HG02970 (cell line): ENCODE measurements around the gene TTC7B.

Experiments used
- ATAC-seq: cut with Tn5 transposase; IDR thresholded peaks from one replicate; pipeline ENCODE4 v1.9.1; 2021; ENCODE audit warnings: mild to moderate bottlenecking, moderate library complexity, moderate number of reproducible peaks; ENCODE audit not compliant: unreplicated experiment, low FRiP score

TTC7B gene

DNA sequence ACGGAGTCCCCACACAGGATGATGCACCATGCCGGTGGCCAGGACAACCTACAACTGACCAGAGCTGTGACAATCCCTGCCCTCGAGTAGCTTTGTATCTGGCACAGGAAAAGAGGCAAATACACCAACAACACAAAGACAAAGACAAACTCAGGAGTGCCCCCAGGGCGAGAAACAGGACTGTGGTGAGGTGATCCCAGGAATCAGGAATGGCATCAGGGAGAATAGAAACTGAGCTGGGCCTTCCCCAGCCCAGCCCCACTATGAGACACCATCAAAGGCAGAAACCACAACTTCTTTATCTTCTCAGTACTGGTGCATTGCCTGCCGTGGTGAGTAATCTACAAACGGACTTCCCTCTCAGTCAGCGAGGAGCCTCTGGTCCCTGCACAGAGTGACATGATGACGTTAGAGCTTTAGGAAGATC, 157.7 kb downstream of the TTC7B start:
- ATAC-seq = no peak

GRCh38 chr14:90656973-90657372, 159.3 kb downstream of the TTC7B start:
- no peak for ATAC-seq

- ATAC-seq = no peak
These were observed 160.4 kb downstream of the TTC7B start for GRCh38 chr14:90655829-90656228.

DNA sequence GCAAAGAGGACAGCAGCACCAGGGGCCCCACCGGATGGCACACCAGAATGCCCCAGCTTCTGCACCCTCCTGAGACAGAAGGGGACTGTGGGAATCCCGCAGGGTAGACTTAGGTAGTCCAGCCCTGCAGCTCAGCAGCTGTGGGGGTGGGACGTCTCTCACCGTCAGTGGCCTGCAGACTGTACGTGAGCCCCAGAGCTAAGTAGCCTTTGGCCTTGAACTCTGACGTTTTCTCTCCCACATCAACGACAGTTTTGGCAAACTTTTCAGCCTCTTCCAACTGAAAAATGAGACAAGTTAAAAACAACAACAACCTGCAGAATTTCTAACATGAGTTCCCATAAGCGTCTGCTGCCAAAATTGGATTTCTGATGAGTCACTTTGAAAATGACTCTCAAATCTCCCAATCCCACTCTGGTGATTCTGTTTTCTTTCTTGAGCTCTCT, 161.4 kb downstream of the TTC7B start:
- ATAC-seq = no peak

DNA sequence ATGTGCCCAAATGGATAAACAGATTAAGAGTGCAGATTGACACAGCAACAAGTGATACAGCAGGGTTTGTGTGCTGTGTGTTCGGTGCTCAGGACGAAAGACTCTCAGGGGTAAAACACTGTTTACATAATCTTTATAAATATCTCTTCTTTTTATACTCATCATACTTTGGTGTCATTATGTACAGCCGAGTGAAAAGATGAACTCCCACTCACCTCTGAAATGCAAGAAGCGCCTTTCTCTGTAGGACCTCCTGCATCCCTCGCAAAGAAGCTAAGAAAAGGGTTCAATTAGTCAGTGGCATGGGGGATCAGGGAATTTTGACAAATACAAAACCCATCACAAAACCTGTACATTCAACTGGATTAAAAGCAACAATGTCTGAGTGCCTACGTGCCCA, 163.6 kb downstream of the TTC7B start:
- ATAC-seq = no peak

GRCh38 chr14:90651976-90652560, 164.2 kb downstream of the TTC7B start:
- no peak for ATAC-seq

DNA sequence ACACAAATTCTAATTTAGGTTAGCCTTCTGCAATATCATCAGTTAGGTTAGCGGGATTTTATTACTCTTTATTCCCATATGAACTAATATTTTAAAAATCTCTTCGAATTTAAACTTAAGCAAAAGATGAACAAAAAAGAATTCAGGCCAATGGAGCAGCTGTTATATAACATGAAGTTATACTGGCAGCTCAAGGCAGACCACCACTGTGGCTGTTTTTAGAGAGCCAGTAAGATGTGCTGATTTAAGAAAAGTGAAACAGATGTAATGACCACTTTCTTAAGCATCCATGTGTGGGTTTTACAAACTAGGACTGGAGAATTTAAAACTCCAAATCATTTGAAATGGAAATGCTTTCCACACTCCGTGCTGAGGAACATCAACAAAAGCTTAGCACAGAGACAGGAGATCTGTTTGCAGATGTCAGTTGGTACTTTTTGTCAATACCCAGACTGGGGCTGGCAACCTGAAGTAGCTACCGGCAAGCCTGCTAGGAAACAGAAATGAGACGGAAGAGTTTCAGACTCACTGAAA, 164.9 kb downstream of the TTC7B start:
- no peak for ATAC-seq

GRCh38 chr14:90649557-90650135, 166.6 kb downstream of the TTC7B start:
- no peak for ATAC-seq

DNA sequence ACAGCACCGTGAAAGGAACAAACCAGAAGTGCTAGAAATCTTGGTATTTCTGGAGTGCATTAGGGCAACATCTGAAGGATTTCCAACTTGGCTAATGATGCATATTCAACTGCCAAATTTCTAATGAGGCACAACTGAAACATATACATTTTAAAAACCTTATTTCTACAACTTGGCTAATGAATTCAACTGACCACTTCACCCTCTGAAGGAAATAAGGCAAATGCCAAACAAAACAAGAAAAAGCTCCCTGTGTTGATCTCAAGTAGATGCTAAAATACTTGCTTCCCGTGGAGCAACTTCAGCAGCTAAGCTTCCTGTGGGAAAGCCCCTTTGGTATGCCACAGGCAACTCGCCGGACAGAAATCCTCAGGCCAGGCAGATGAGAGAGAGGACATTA, 167.1 kb downstream of the TTC7B start:
- ATAC-seq = no peak

DNA sequence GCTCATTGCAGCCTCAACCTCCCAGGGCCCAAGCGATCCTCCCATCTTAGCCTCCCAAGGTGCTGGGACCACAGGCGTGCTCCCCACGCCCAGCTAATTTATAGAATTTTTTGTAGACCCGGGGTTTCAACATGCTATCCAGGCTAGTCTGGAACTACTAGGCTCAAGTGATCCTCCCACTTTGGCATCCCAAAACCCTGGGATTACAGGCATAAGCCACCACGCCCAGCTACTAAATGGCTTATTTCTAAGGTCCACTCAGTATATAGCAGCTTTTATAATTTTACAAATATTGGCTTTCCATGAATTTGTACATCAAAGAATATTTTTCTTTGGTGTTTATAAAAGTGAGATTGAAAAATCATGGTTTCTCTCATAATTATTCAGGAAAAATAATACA, 167.8 kb downstream of the TTC7B start:
- ATAC-seq = no peak

DNA sequence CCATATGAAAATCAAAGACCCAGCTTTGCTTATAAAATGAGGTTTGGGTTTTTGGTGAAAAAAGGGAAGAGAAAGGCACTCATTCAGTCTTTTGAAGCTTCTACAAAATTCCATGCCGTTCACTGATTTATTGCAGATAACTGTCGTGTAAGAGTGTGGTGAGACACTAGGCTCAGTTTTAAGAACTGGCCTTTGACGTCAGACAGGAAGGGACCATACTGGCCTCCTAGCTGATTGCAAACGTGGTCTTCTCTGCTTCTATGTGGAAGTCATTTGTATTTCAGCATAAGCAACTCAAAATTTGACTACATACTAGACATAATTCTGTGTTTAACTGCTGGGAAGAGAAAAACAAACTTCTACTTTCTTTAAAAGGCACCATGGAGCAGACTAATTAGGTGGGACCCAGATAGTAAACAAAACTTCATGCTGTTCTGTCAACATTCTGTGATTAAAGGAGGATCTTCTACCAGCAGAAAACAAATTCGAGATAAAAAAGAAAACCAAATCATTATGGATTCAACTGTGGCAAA, 168.7 kb downstream of the TTC7B start:
- no peak for ATAC-seq

- no peak for ATAC-seq
These were observed 170.3 kb downstream of the TTC7B start for GRCh38 chr14:90645842-90646443.

DNA sequence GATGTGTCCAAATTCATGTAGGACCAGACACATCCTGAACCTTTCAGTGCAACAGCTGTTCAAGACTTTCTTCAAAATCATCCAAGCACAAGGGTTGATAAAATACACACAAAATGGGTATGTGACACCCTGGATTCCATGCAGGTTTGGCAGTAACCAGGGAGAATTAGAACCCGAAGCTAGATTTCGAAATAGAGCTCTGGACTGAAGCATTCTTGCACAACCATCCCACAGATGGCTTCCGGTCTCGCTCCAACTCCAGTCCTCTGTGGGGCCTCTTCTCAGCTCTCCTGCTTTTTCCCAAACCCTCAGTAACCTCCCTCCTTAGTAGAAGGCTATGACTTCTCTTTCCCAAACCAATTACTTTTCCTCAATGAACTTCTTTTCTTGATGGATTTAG, 171.3 kb downstream of the TTC7B start:
- ATAC-seq = no peak

GRCh38 chr14:90643982-90644670, 172.1 kb downstream of the TTC7B start:
- no peak for ATAC-seq

DNA sequence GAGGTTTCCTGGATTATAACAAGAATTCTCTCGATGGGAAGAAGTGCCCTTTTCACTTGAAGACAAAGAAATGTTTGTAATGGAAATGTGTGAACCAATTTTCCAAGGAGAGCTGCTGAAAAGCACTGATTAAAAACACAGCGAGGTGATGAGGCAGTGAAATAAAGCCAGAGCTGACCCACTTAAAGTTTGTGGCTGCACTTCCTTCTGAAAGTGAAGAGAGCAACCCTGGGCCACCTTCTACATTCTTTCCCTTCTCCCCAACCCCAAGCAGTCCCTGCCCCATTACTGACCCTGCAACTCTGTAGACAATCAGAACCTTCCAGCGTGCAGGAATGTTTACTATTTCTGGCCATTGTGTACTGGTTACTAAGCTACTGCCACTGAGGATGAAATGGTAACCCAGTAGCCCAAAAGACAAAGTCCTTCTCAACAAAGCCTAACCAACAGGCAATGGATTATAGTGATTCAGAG, 173.9 kb downstream of the TTC7B start:
- ATAC-seq = no peak

DNA sequence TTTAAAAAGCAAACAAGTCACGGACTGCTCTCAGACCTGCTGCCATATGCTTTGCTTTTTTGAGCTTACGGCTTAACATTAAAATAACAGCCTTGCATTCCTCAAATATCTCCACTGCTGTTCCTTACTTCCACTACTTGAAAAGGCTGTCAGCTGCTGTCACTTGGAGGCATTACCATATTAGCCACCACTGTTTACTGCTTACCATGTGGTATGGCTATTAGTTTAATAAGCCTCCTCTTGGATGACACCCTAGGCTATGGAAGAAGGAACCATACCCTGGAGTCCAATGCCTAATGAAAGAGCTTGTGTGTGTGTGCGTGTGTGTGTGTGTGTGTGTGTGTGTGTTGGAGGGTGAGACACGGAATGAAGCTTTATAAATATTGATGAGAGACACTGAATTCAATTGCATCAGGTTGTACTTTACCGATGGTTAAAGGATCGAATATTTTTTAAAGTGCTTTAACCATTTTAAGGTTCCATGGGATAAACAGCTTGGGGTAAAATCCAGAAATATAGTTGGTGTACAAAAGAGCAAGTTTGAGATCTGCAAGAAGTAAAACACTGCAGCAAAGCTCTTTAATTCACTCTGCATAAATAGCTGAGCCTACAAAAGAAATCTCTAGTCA, 174.5 kb downstream of the TTC7B start:
- ATAC-seq = no peak

- ATAC-seq = no peak
These were observed 175.1 kb downstream of the TTC7B start for GRCh38 chr14:90641168-90641567.

DNA sequence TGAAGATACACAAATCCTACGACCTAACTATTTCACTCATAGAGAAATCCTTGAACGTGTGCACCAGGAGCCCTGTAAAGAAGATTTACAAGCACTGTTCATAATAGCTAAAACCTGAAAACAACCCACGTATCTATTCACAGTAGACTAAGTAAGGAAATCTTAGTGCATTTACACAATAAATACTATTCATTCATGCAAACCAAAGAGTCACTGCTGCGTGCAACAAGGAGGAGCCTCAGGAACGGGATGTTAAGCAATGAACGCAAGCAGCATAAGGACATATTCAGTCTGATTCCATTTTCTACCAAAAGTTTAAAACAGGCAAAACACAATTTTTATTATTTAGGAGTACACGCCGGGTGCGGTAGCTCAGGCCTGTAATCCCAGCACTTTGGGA, 176.6 kb downstream of the TTC7B start:
- ATAC-seq = no peak

DNA sequence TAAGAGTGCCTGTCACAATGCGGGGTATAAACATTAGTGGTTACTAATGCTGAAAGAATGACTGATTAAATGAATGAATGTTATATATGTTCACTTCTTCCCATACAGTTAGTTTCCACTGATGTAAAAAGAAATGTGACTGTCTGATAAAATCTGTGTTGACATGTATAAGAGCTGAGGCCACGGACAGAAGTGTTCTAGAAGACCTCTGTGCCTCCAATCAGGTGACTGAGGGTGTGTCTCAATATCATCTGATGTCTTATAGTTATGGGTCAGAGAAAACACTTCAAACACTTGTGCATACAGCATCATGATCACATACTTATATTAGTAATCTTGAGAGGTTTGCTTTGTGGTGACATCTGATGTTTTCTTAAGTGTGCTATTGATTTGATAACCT, 183.4 kb downstream of the TTC7B start:
- ATAC-seq = no peak

GRCh38 chr14:90632451-90632850, 183.8 kb downstream of the TTC7B start:
- ATAC-seq = no peak
